HCT116 (cell line): Measurements from ENCODE around the gene ENGASE.

Source experiments
- ATF3 ChIP-seq: IDR thresholded peaks from 2 replicates; pipeline ENCODE4 v1.6.1; 2012
- CTCF ChIP-seq, 3 experiments: fragments of 200-600 bp in 1 of 3; sonication (generic) in 1 of 3; IDR thresholded peaks in 2 of 3; conservative IDR thresholded peaks in 1 of 3; 2 replicates each; pipeline ENCODE4 v1.5.1; 2012 to 2017; ENCODE audit warnings: low read depth in 2 of 3, low read length in 2 of 3, antibody characterized with exemption in 1 of 3, borderline replicate concordance in 1 of 3, control low read depth in 1 of 3, mild to moderate bottlenecking in 1 of 3, mixed read lengths in 1 of 3, mixed run types in 1 of 3, moderate library complexity in 1 of 3; ENCODE audit not compliant: insufficient read depth in 1 of 3
- EZH2 ChIP-seq: fragments of 200-600 bp; sonication (generic); IDR thresholded peaks from 2 replicates; pipeline ENCODE4 v1.6.1; 2017; ENCODE audit warnings: antibody characterized with exemption, mixed run types
- POLR2A ChIP-seq: IDR thresholded peaks from 2 replicates; pipeline ENCODE4 v1.7.0; 2011; ENCODE audit warnings: borderline replicate concordance; ENCODE audit not compliant: insufficient read depth, insufficient read length; ENCODE audit errors: extremely low read depth
- SIN3A ChIP-seq: IDR thresholded peaks from 2 replicates; pipeline ENCODE4 v1.6.1; 2012; ENCODE audit warnings: low read depth
- ZFX ChIP-seq: fragments of 450-650 bp; IDR thresholded peaks from 2 replicates; pipeline ENCODE4 v1.6.1; 2017

- TF ChIP-seq EZH2 (no peak), ZFX (no peak), SIN3A (no peak), ATF3 (no peak), CTCF (IDR thresholded peaks at IDR 0.05 in 2 of 3, conservative IDR thresholded peaks at IDR 0.05 in 1 of 3; ENCODE audit: borderline replicate concordance in 1 of 3, insufficient read depth in 1 of 3, low read depth in 2 of 3, low read length in 2 of 3) (no peak), POLR2A (no peak)
Observed at GRCh38 chr17:79112471-79112870, 37.8 kb downstream of the ENGASE start.
